Measurements from ENCODE around the gene RSL24D1. TPM values are rescaled to one million over a fixed set of nuclear protein-coding genes. Genes with fewer than 3 reads are reported as not detected.
A peak's percentile ranks its signal among the peaks of the same experiment; 100 is the strongest.

The RSL24D1 gene
- total RNA-seq, 2 donors from 2014 or later = 13.5 to 46.7 TPM

DNA sequence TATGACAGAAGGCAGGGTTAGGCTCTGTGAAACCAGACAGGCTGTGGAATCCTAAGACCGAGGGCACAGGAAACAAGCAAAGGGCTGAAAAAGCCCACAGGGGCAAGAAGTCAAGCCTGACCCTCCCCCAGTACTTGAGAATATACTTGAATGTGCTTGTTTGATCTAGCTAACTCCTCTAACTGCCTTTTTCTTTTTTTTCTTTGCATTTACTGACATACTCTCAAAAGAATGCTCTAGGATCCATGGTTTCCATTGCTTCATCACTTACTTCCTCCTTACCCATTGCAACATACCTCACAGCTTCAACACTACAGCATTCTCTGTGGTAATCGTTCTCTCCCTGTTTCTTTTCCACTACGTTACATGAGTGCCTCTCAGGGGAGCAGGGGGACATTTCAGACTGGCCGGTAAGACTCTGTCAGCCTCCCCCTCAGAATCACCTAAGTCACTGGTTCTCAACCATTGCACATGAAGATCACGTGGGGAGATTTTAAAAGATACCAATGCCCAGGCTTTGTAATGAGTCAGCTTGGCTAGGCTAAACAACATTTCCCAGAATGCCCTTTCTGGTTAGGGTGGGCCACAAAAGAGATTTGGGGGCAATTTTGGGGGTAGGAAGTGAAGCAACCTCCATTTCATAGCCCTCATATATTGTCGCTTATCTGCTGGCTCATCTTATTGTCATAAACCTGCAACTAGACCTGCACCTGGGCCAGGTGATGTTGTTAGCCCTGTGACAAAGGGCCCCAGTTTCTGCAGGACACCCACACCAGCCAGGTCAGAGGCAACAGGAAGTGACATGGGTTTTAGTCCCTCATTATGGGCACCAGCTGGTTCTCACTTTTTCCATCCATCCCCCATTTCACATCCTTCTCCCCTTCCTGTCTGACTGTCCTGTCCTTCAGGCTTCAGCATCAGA is 24.6 kb upstream of the RSL24D1 start:
- no peak for TF ChIP-seq CTCF (IDR thresholded peaks at IDR 0.05)
- no peak for TF ChIP-seq POLR2A (IDR thresholded peaks at IDR 0.05)
- DNase-seq (peak in 1 of 4 donors; percentile 29), ATAC-seq (peak; percentile 55)
- intact Hi-C loops (cut with DNase I) = no loop called here
- no peak overlapping the region for H3K4me3 ChIP-seq
- peak overlapping the region in 2 of 4 donors; percentile 36 to 58 for H3K27ac ChIP-seq
- H3K4me1 ChIP-seq = peaks cover 8% of the 10 kb centered on the region
- no peaks in the 10 kb centered on the region for H3K9me3 ChIP-seq
- no peaks in the 10 kb centered on the region for H3K27me3 ChIP-seq
- 77 to 81% methylated on average over 6 of the region's 6 CpGs for WGBS, 2 donors
- H3K36me3 ChIP-seq (replicated peaks in 1 of 2; ENCODE audit: insufficient read depth in 1 of 2, low read depth in 2 of 2) = peaks cover 0 to 2% of the 10 kb centered on the region in 2 donors

DNA sequence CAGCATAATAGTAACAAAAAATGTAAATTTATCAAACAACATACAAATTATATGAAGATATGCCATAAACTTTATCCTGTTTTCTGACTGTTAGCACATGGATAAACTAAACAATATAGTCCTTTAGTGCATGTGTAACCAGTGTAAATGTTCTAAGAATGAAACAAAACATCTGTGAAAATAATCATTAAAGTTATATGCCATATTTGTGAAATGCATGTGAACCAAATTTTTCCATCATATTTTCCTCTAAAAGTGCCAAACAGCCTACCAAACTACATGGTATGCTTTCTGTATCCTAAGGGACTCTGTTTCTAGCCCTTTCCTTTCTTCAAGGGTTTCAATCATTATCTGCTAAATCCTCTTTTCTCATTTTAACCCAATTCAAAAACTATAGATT is 23.9 kb upstream of the RSL24D1 start:
- no peak for ATAC-seq
- Histone ChIP-seq H3K4me3 (no peak overlapping the region), H3K36me3 (replicated peaks in 1 of 2; ENCODE audit: insufficient read depth in 1 of 2, low read depth in 2 of 2) (peaks cover 0 to 2% of the 10 kb centered on the region in 2 donors), H3K27ac (peak overlapping the region in 2 of 4 donors; percentile 36 to 58), H3K9me3 (no peaks in the 10 kb centered on the region), H3K27me3 (no peaks in the 10 kb centered on the region), H3K4me1 (peaks cover 8% of the 10 kb centered on the region)
- intact Hi-C loops (cut with DNase I) = no loop called here
- TF ChIP-seq POLR2A (IDR thresholded peaks at IDR 0.05) (no peak), CTCF (IDR thresholded peaks at IDR 0.05) (no peak)
- DNase-seq = no peak

DNA sequence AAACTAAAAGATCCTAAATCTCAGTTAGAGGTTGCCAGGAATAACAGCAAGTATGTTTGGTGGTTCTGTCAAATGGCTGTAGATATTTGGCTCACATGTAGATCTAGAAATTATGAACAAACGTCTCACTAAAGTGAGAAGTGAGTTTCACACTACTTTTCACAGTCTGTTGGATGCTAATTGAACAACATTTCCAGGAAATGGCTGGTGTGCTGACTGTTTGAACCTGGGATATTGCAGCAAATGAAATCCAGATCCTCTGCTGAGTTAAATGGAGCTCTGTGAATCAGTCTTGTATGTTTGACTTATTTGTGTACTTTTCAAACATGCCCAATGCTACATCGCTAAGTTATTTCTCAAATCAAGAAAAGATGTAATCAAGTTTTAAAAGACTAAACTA is 21.3 kb upstream of the RSL24D1 start:
- no peak for ATAC-seq
- Histone ChIP-seq H3K27me3 (no peaks in the 10 kb centered on the region), H3K36me3 (replicated peaks in 1 of 2; ENCODE audit: insufficient read depth in 1 of 2, low read depth in 2 of 2) (peaks cover 0 to 2% of the 10 kb centered on the region in 2 donors), H3K4me1 (peaks cover 4% of the 10 kb centered on the region), H3K27ac (no peak overlapping the region), H3K4me3 (no peak overlapping the region), H3K9me3 (no peaks in the 10 kb centered on the region)
- no peak for TF ChIP-seq POLR2A (IDR thresholded peaks at IDR 0.05)
- TF ChIP-seq CTCF (IDR thresholded peaks at IDR 0.05) = no peak
- no peak for DNase-seq
- intact Hi-C loops (cut with DNase I) = loop anchor here (5.0 kb wide), 1 partner anchor 79 kb away; no protein-coding TSS in a partner anchor
- 61 to 64% methylated on average over 2 of the region's 2 CpGs for WGBS, 2 donors

- no peaks in the 10 kb centered on the region for H3K9me3 ChIP-seq
- no peaks in the 10 kb centered on the region for H3K4me1 ChIP-seq
- WGBS, 2 donors = 78 to 81% methylated on average over 4 of the region's 4 CpGs
- DNase-seq = no peak
- no peak for ATAC-seq
- H3K4me3 ChIP-seq = no peak overlapping the region
- no peaks in the 10 kb centered on the region for H3K27me3 ChIP-seq
- TF ChIP-seq CTCF (IDR thresholded peaks at IDR 0.05) (no peak), POLR2A (IDR thresholded peaks at IDR 0.05) (no peak)
- peaks cover 0 to 7% of the 10 kb centered on the region in 2 donors for H3K36me3 ChIP-seq (replicated peaks in 1 of 2; ENCODE audit: insufficient read depth in 1 of 2, low read depth in 2 of 2)
- H3K27ac ChIP-seq = no peak overlapping the region
- intact Hi-C loops (cut with DNase I) = no loop called here
Observed at GRCh38 chr15:55204464-55204863, 7.7 kb upstream of the RSL24D1 start.
